Omental fat pad (tissue), 4 donors: ENCODE data around the gene VGF. TPM values are rescaled to one million over a fixed set of nuclear protein-coding genes. Genes with fewer than 3 reads are reported as not detected.
"Not testable (repeated sequence)": the region's sequence is repeated elsewhere in the genome, so short reads cannot be mapped to it uniquely, and the experiment has no call there.

Experiments used
- ATAC-seq: fragments of 150-250 bp; one replicate; pipeline ENCODE4 v1.9.1; 2016; ENCODE audit warnings: mild to moderate bottlenecking, moderate library complexity; ENCODE audit not compliant: low FRiP score
- DNase-seq: peaks from one replicate; pipeline ENCODE4 v3.0.0-alpha.2; 2019; ENCODE audit warnings: low spot score
- CTCF ChIP-seq, 3 donors: fragments of 450-650 bp; IDR thresholded peaks; one replicate each; pipeline ENCODE4 v1.5.1; 2016 to 2017; ENCODE audit warnings: antibody characterized with exemption in 3 of 3, mild to moderate bottlenecking in 3 of 3, moderate library complexity in 2 of 3
- small RNA-seq: library from RNA; depleted of rRNA; stranded (forward); fragments of <200 nt; gene quantifications from one replicate; pipeline ENCODE3, GENCODE V24; 2016
- total RNA-seq, 4 donors: library from RNA; depleted of rRNA; stranded (reverse); fragments of >200 nt; gene quantifications; one replicate each; pipeline ENCODE4 v1.1.0, GENCODE V29; 2016

VGF gene
- total RNA-seq, 4 donors from 2014 or later = 0.60 TPM; not detected in 3

DNA sequence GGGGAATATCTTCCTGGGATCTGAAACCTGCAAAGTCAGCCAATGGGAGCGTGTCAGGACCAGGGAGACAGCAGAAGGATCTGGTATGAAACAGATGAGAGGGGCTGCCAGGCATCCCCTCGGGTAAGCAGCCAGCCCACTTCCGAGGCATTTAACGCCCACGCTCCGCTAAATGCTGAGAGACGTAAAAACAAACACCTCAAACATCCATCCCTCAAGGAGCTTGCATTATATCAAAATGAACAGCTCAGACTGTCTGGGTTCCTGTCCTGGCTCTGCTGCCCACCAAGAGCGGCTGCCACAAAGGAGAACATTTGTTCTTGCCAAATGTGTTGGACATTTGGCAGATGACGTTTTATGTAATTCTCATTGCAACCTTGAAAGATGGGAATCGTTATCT lies 45.5 kb downstream of the VGF start:
- ATAC-seq (no peak), DNase-seq (no peak)
- TF ChIP-seq CTCF (IDR thresholded peaks at IDR 0.05) = no peak

GRCh38 chr7:101118856-101119255 lies 46.5 kb downstream of the VGF start:
- TF ChIP-seq CTCF (IDR thresholded peaks at IDR 0.05) = no peak
- ATAC-seq = no peak
- no peak for DNase-seq

DNA sequence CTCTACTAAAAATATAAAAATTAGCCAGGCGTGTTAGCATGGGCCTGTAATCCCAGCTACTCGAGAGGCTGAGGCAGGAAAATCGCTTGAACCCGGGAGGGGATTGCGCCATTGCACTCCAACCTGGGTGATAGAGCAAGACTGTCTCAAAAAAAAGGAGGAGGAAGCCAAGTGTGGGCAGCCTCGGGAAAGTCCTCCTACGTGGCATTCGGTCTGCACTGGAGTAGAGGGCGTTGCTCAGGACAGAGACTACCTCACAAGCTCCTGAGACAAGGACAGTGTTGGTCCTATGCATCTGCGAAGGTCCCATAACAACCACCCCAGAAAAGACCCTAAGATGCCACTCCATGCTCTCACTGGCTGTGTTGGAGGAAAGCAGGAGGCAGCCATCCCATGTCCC lies 48.5 kb downstream of the VGF start:
- ATAC-seq = no peak
- no peak for DNase-seq
- TF ChIP-seq CTCF (IDR thresholded peaks at IDR 0.05) = no peak

DNA sequence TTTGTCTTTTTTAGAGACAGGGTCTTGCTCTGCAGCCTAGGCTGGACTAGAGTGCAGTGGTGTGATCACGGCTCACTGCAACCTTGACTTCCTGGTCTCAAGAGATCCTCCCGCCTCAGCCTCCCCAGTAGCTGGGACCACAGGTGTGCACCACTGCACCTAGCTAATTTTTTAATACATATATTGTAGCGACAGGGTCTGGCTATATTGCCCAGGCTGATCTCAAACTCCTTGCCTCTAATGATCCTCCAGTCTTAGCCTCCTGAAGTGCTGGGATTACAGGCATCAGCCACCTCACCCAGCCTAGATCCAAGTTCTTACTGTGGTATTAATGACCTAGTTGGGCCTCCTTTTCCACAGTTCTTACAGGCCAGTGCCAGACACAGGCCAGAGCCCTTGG lies 50.2 kb downstream of the VGF start:
- no peak for ATAC-seq
- no peak for TF ChIP-seq CTCF (IDR thresholded peaks at IDR 0.05)
- no peak for DNase-seq

GRCh38 chr7:101114492-101114891 lies 50.9 kb downstream of the VGF start:
- no peak for TF ChIP-seq CTCF (IDR thresholded peaks at IDR 0.05)
- DNase-seq (no peak), ATAC-seq (no peak)

GRCh38 chr7:101113836-101114235 lies 51.5 kb downstream of the VGF start:
- ATAC-seq (no peak), DNase-seq (no peak)
- TF ChIP-seq CTCF (IDR thresholded peaks at IDR 0.05) = no peak

DNA sequence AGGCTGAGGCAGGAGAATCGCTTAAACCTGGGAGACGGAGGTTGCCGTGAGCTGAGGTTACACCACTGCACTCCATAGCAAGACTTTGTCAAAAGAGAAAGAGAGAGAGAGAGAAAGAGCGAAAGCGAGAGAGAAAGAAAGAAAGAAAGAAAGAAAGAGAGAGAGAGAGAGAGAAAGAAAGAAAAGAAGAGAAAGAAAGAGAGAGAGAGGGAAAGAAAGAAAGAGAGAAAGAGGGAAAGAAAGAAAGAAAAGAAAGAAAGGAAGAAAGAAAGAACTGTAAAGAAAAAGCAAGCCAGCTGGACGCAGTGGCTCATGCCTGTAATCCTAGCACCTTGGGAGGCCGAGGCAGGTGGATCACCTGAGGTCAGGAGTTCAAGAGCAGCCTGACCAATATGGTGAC lies 52.2 kb downstream of the VGF start:
- not testable (repeated sequence) for ATAC-seq, DNase-seq

Small RNAs within 50 kb of the gene (small RNA-seq; reads per million reads assigned to genes)
- not detected for gene MIR4653

Other genes with a start within 250 kb of the VGF start
- gene MUC3A, start 216.0 kb downstream of the VGF start, total RNA-seq = 1 to 10 TPM in 1 of 4 donors, under 1 TPM in 3; 0.09 to 1.1 (median 0.24) TPM
- gene MUC12, start 196.0 kb downstream of the VGF start, total RNA-seq = 1 to 10 TPM in 1 of 4 donors, not detected in 3; 2.4 TPM
- gene MUC17, start 145.5 kb downstream of the VGF start, total RNA-seq = not detected
- 10 to 100 TPM; 14.1 to 41.1 (median 20.9) TPM for gene TRIM56, start 80.1 kb downstream of the VGF start, total RNA-seq
- gene SERPINE1, start 38.5 kb downstream of the VGF start, total RNA-seq = 100 to 1,000 TPM in 2 of 4 donors, 10 to 100 TPM in 2; 36.4 to 861 (median 118) TPM
- gene AP1S1, start 11.1 kb downstream of the VGF start, total RNA-seq = 10 to 100 TPM; 30.7 to 52.3 (median 36.4) TPM
- gene NAT16, start 14.7 kb upstream of the VGF start, total RNA-seq = under 1 TPM in 1 of 4 donors, not detected in 3; 0.09 TPM
- gene MOGAT3, start 35.5 kb upstream of the VGF start, total RNA-seq = not detected
- gene PLOD3, start 52.0 kb upstream of the VGF start, total RNA-seq = 10 to 100 TPM; 41.1 to 68.5 (median 51.6) TPM
- 100 to 1,000 TPM in 1 of 4 donors, 10 to 100 TPM in 3; 54.6 to 113 (median 77.1) TPM for gene ZNHIT1, start 52.6 kb upstream of the VGF start, total RNA-seq
- 100 to 1,000 TPM in 1 of 4 donors, 10 to 100 TPM in 3; 43.3 to 280 (median 60.5) TPM for gene CLDN15, start 72.2 kb upstream of the VGF start, total RNA-seq
- gene FIS1, start 79.5 kb upstream of the VGF start, total RNA-seq = 100 to 1,000 TPM; 243 to 384 (median 344) TPM
- 10 to 100 TPM in 2 of 4 donors, 1 to 10 TPM in 2; 8.4 to 21.4 (median 12.6) TPM for gene IFT22, start 156.2 kb upstream of the VGF start, total RNA-seq
- under 1 TPM in 1 of 4 donors, not detected in 3; 0.37 TPM for gene COL26A1, start 197.3 kb upstream of the VGF start, total RNA-seq